GM13977 (cell line): Measurements from ENCODE around the gene EIF4A3.

Source experiments
- DNase-seq: peaks from one replicate; pipeline ENCODE4 v3.0.0; 2012; ENCODE audit warnings: low spot score
- in situ Hi-C: fragments of 300-500 bp; cut with MboI; formaldehyde crosslinking; loops from one replicate; pipeline ENCODE4 v1.12.0; 2022; ENCODE audit warnings: low sequenced_read_pairs, low pct_unique_long_range_greater_than_20kb, mixed read lengths, inconsistent platforms; ENCODE audit not compliant: unreplicated experiment
- TF ChIP-seq, protein P1 (sequence below): IDR thresholded peaks from 2 replicates; pipeline ENCODE4 v1.5.1; 2012; ENCODE audit warnings: mild to moderate bottlenecking, control low read depth; ENCODE audit not compliant: insufficient read depth; ENCODE audit errors: extremely low read depth, missing control alignments

The EIF4A3 gene

DNA sequence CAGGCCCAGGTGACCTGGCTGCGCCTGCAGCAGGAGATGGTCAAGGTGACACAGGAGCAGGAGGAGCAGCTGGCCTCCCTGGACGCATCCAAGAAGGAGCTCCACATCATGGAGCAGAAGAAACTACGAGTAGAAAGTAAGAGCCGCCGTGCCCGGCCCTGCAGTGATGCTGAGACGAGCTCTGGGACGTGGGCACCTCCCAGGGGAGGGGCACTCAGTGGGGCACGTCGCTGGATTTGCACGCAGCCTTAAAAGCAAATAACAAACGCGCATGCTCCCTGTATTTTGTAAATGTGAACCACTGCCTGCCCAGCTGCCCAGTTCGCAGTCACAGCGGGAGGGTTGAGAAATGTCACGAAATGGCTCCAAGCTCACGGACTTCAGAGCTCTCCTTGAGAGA, 60.8 kb downstream of the EIF4A3 start:
- no peak for DNase-seq
- TF ChIP-seq, protein P1, sequence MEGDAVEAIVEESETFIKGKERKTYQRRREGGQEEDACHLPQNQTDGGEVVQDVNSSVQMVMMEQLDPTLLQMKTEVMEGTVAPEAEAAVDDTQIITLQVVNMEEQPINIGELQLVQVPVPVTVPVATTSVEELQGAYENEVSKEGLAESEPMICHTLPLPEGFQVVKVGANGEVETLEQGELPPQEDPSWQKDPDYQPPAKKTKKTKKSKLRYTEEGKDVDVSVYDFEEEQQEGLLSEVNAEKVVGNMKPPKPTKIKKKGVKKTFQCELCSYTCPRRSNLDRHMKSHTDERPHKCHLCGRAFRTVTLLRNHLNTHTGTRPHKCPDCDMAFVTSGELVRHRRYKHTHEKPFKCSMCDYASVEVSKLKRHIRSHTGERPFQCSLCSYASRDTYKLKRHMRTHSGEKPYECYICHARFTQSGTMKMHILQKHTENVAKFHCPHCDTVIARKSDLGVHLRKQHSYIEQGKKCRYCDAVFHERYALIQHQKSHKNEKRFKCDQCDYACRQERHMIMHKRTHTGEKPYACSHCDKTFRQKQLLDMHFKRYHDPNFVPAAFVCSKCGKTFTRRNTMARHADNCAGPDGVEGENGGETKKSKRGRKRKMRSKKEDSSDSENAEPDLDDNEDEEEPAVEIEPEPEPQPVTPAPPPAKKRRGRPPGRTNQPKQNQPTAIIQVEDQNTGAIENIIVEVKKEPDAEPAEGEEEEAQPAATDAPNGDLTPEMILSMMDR: no peak
- in situ Hi-C loops: no loop called here

DNA sequence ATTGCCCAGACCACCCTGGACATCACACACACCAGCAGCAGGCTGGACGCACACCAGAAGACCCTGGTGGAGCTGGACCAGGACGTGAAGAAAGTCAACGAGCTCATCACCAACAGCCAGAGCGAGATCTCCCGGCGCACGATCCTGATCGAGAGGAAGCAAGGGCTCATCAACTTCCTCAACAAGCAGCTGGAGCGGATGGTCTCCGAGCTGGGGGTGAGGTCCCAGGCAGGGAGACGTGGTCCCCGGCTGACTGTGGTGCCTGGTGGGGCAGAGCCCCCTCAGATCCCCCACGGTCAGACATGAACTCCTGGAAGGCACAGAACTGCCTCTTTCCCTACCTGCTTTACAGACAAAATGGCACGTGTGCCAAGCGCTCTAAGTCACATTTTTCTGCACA, 62.2 kb downstream of the EIF4A3 start:
- no peak for DNase-seq
- in situ Hi-C loops: no loop called here
- TF ChIP-seq, protein P1: no peak
